GM12878 (cell line): ENCODE results near the gene SYTL4. TPM values are rescaled to one million over a fixed set of nuclear protein-coding genes. Genes with fewer than 3 reads are reported as not detected.

Source experiments
- ATAC-seq: fragments of 200-7000 bp; cut with Tn5 transposase; 3 replicates; pipeline ENCODE4 v1.9.1; 2020; ENCODE audit warnings: mild to moderate bottlenecking, moderate library complexity
- BruUV-seq: library from RNA; stranded (reverse); fragments of 400-500 nt; replicated peaks from 2 replicates; lab custom pipeline; 2021; lab: Mats Ljungman, UMichigan
- CTCF ChIA-PET: fragments of 300-600 bp; sonication (Branson Sonifier 250); formaldehyde crosslinking; extraction: SDS; loops from one replicate; lab custom pipeline; 2021; ENCODE audit warnings: inconsistent platforms; lab: Yijun Ruan, JAX
- POLR2A ChIA-PET: fragments of 350-600 bp; formaldehyde crosslinking; extraction: SDS; loops from one replicate; lab custom pipeline; 2021; ENCODE audit warnings: inconsistent platforms; lab: Charles Lee
- RAD21 ChIA-PET: fragments of 300-600 bp; sonication (Branson Sonifier 250); formaldehyde crosslinking; loops from one replicate; lab custom pipeline; 2023; ENCODE audit warnings: antibody characterized with exemption; ENCODE audit not compliant: unreplicated experiment; lab: Charles Lee
- SMC1A ChIA-PET: fragments of 300-600 bp; sonication (Branson Sonifier 250); formaldehyde crosslinking; loops from one replicate; lab custom pipeline; 2023; ENCODE audit not compliant: unreplicated experiment, uncharacterized antibody; lab: Charles Lee
- DNase-seq: peaks from one replicate; pipeline ENCODE4 v3.0.0-alpha.2; 2011; ENCODE audit warnings: low read depth, low spot score
- FAIRE-seq: peaks from 3 replicates; lab custom pipeline; 2011; peaks lifted over from hg19 to GRCh38; lab: Jason Lieb, UNC
- H2AFZ ChIP-seq: 2 replicates; pipeline ENCODE4 v1.6.0; 2011; ENCODE audit warnings: low read depth, low read length, control low read depth; ENCODE audit not compliant: control insufficient read depth
- H3K27ac ChIP-seq: 2 replicates; pipeline ENCODE4 v1.5.1; 2011; ENCODE audit warnings: control low read depth; ENCODE audit not compliant: control insufficient read depth, insufficient read depth
- H3K27me3 ChIP-seq, 2 experiments: replicated peaks in 1 of 2; 2 replicates each; pipeline versions ENCODE4 v1.6.0 to v1.6.1; 2011; ENCODE audit warnings: low read length in 1 of 2; ENCODE audit not compliant: control insufficient read depth in 2 of 2, insufficient read depth in 2 of 2
- H3K36me3 ChIP-seq, 2 experiments: 2 replicates each; pipeline ENCODE4 v1.5.1; 2011; ENCODE audit warnings: low read length in 1 of 2; ENCODE audit not compliant: control insufficient read depth in 2 of 2, insufficient read depth in 2 of 2
- H3K4me1 ChIP-seq: 2 replicates; pipeline ENCODE4 v1.6.1; 2011; ENCODE audit warnings: mild to moderate bottlenecking, low read length, moderate library complexity, mixed read lengths; ENCODE audit not compliant: control insufficient read depth, insufficient read depth
- H3K4me2 ChIP-seq: 2 replicates; pipeline ENCODE4 v1.6.0; 2011; ENCODE audit warnings: control low read depth; ENCODE audit not compliant: control insufficient read depth, insufficient read depth
- H3K4me3 ChIP-seq: fragments of 200-600 bp; sonication (generic); 2 replicates; pipeline ENCODE4 v1.5.1; 2016
- H3K79me2 ChIP-seq: 2 replicates; pipeline ENCODE4 v1.6.0; 2011; ENCODE audit warnings: low read length; ENCODE audit not compliant: control insufficient read depth, insufficient read depth
- H3K9ac ChIP-seq: 2 replicates; pipeline ENCODE4 v1.8.0; 2011; ENCODE audit warnings: low read length, control low read depth, mixed read lengths; ENCODE audit not compliant: control insufficient read depth, insufficient read depth
- H3K9me3 ChIP-seq: replicated peaks from 3 replicates; pipeline ENCODE4 v1.5.1; 2011; ENCODE audit warnings: mild to moderate bottlenecking, low read length; ENCODE audit not compliant: control insufficient read depth, insufficient read depth
- H4K20me1 ChIP-seq: 2 replicates; pipeline ENCODE4 v1.6.0; 2011; ENCODE audit not compliant: control insufficient read depth, insufficient read depth
- CREB1 ChIP-seq: IDR thresholded peaks from 2 replicates; pipeline ENCODE4 v1.6.1; 2012; ENCODE audit warnings: low read depth, mild to moderate bottlenecking, inconsistent platforms
- MTA2 ChIP-seq: fragments of 450-650 bp; IDR thresholded peaks from 2 replicates; pipeline ENCODE4 v1.6.1; 2016; ENCODE audit warnings: low read depth, mild to moderate bottlenecking, moderate library complexity
- NBN ChIP-seq: fragments of 450-650 bp; IDR thresholded peaks from 2 replicates; pipeline ENCODE4 v1.6.1; 2016
- PAX5 ChIP-seq: IDR thresholded peaks from 2 replicates; pipeline ENCODE4 v1.6.1; 2011; ENCODE audit warnings: low read depth, low read length, borderline replicate concordance
- RUNX3 ChIP-seq: IDR thresholded peaks from 2 replicates; pipeline ENCODE4 v1.6.1; 2012; ENCODE audit warnings: low read length, inconsistent platforms
- SMAD1 ChIP-seq: fragments of 450-650 bp; IDR thresholded peaks from 2 replicates; pipeline ENCODE4 v1.6.1; 2018; ENCODE audit warnings: mild to moderate bottlenecking, low read depth; ENCODE audit not compliant: partially characterized antibody
- SREBF2 ChIP-seq: IDR thresholded peaks from 2 replicates; pipeline ENCODE4 v1.6.1; 2012; ENCODE audit warnings: mild to moderate bottlenecking, low read length
- WGBS: methylation state at CpG from one replicate; pipeline ENCODE4 v1.1.6; 2016; ENCODE audit warnings: low lambda C conversion rate; ENCODE audit not compliant: insufficient replicate concordance, insufficient coverage; ENCODE audit errors: missing lambda C conversion rate; 5-methylcytosine and 5-hydroxymethylcytosine counted together
- in situ Hi-C: fragments of 300-500 bp; cut with MboI; formaldehyde crosslinking; loops from 9 replicates; pipeline ENCODE4 v1.14.3; 2018; ENCODE audit warnings: mixed read lengths
- intact Hi-C: fragments of 100-400 bp; cut with micrococcal nuclease; formaldehyde crosslinking; loops from one replicate; pipeline ENCODE4 v1.14.2; 2022; ENCODE audit not compliant: unreplicated experiment
- polyA plus RNA-seq, 11 experiments: library from polyadenylated mRNA; depleted of rRNA in 4 of 11; unstranded in 6 of 11; stranded (reverse) in 5 of 11; fragments of >200 nt; fragmentation: Nextera tagmentation in 4 of 11; fragmentation: Illumina TruSeq in 1 of 11; extraction: Ambion mirVana in 4 of 11; extraction: Trizol in 1 of 11; gene quantifications; 1 replicate in 1 of 11; 2 replicates in 10 of 11; pipeline versions ENCODE4 v1.2.1 to v1.2.3, GENCODE V29; 2011 to 2016; ENCODE audit warnings: inconsistent platforms in 2 of 11, missing spikeins in 2 of 11, low read depth in 1 of 11
- total RNA-seq, 4 experiments: library from RNA; depleted of rRNA in 3 of 4; stranded (reverse); fragments of >200 nt in 3 of 4; fragmentation: Illumina TruSeq in 1 of 4; extraction: Trizol in 1 of 4; gene quantifications; 2 replicates each; pipeline versions ENCODE4 v1.2.1 to v1.2.3, GENCODE V29; 2013 to 2021
- TF ChIP-seq, protein P1 (sequence below): fragments of 450-650 bp; IDR thresholded peaks from 2 replicates; pipeline ENCODE4 v1.6.1; 2017; ENCODE audit warnings: mild to moderate bottlenecking, low read depth, inconsistent platforms; ENCODE audit not compliant: poor library complexity, severe bottlenecking
- TF ChIP-seq, protein P2 (sequence below): IDR thresholded peaks from 2 replicates; pipeline ENCODE4 v1.6.1; 2012; ENCODE audit warnings: low read depth, low read length, improper control_type of control experiment

SYTL4 gene
- total and polyA plus RNA-seq, 10 of the 15 experiments (the other 5 are each of a cell fraction or from before 2014, with no cell fraction given): 0.07 to 0.74 (median 0.19) TPM; not detected in 2

DNA sequence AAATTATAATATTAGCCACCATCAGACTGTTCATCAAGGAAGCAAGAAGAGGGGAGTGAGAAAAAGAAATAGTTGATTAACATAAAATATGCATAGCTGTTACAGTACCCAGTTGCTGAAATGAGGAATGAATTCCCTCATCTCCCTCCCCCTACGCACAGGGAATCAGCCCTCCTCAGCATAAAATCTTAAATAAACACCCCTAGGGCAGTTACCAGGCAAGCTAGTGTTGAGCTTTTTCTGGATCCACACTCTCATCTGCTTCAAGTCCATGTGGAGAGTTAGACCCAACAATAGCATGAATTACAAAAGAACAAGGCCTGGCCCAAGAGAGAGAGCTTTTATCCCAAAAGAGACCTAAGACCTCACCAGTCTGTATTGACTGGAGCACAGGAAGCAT is 19.0 kb upstream of the SYTL4 start:
- no TSS peak for BruUV-seq
- no peak overlapping the region for H3K27ac ChIP-seq
- H2AFZ ChIP-seq: no peak overlapping the region
- intact Hi-C loops (no loop called here), in situ Hi-C loops (no loop called here)
- SMC1A ChIA-PET: interaction anchor here (0.6 kb wide), 1 partner anchor 18 kb away, joined by 3 read pairs; no protein-coding TSS in a partner anchor
- H3K4me2 ChIP-seq: no peak overlapping the region
- DNase-seq: no peak
- H3K9ac ChIP-seq: no peak overlapping the region
- no peaks in the 10 kb centered on the region for H3K4me1 ChIP-seq
- no peaks in the 10 kb centered on the region for H3K79me2 ChIP-seq
- WGBS: 58% methylated on average over 1 of the region's 1 CpG
- TF ChIP-seq CREB1: no peak
- TF ChIP-seq, protein P1, sequence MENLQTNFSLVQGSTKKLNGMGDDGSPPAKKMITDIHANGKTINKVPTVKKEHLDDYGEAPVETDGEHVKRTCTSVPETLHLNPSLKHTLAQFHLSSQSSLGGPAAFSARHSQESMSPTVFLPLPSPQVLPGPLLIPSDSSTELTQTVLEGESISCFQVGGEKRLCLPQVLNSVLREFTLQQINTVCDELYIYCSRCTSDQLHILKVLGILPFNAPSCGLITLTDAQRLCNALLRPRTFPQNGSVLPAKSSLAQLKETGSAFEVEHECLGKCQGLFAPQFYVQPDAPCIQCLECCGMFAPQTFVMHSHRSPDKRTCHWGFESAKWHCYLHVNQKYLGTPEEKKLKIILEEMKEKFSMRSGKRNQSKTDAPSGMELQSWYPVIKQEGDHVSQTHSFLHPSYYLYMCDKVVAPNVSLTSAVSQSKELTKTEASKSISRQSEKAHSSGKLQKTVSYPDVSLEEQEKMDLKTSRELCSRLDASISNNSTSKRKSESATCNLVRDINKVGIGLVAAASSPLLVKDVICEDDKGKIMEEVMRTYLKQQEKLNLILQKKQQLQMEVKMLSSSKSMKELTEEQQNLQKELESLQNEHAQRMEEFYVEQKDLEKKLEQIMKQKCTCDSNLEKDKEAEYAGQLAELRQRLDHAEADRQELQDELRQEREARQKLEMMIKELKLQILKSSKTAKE: no peak
- no peak for TF ChIP-seq SREBF2
- TF ChIP-seq SMAD1: no peak
- TF ChIP-seq, protein P2, sequence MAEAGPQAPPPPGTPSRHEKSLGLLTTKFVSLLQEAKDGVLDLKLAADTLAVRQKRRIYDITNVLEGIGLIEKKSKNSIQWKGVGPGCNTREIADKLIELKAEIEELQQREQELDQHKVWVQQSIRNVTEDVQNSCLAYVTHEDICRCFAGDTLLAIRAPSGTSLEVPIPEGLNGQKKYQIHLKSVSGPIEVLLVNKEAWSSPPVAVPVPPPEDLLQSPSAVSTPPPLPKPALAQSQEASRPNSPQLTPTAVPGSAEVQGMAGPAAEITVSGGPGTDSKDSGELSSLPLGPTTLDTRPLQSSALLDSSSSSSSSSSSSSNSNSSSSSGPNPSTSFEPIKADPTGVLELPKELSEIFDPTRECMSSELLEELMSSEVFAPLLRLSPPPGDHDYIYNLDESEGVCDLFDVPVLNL: no peak
- no peak for TF ChIP-seq PAX5
- no peak for TF ChIP-seq RUNX3
- no peak for TF ChIP-seq NBN
- no peak for TF ChIP-seq MTA2
- TF ChIP-seq, all 136 proteins: peak for 0
- no peak overlapping the region for H3K4me3 ChIP-seq
- CTCF ChIA-PET: interaction anchor here (0.9 kb wide), 1 partner anchor 18 kb away, joined by 3 read pairs; no protein-coding TSS in a partner anchor
- no peaks in the 10 kb centered on the region for H3K36me3 ChIP-seq
- FAIRE-seq (no peak), ATAC-seq (no peak)
- RAD21 ChIA-PET: no interaction called here
- no peaks in the 10 kb centered on the region for H4K20me1 ChIP-seq
- no peaks in the 10 kb centered on the region for H3K9me3 ChIP-seq
- POLR2A ChIA-PET: no interaction called here
- no peaks in the 10 kb centered on the region for H3K27me3 ChIP-seq
